Activated T-cell treated with anti-CD3 and anti-CD28 coated beads for 1 hour (primary cell): ENCODE measurements around the gene GOLGA8S.
"Not testable (repeated sequence)": the region's sequence is repeated elsewhere in the genome, so short reads cannot be mapped to it uniquely, and the experiment has no call there.

ENCODE experiments used
- DNase-seq: peaks from one replicate; pipeline ENCODE4 v3.0.0-alpha.2; 2020; ENCODE audit warnings: low read depth

GOLGA8S gene

DNA sequence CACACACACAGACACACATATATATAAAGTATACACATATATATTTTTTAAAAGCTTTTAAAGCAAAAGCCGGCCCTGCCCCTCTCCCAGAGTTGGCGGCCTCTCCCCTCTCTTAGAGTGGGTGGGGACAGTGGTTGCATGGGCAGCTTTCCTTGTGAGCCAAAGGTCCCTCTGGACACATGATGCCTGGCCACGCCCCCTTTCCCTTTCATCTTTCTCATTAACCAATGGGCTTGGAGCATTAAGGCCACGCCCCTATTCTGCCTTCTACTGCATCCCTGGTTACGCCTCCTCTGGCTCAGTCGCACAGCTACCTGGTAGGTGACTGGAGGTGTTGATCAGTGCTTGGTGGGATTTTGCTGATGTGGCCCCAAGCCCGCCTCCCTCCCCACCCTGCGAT is at the start of gene GOLGA8S:
TSS of gene GOLGA8S (plus strand) at position 301 of the 400 bp plus-strand sequence. CDS start at position 363, 62 bp downstream.
- DNase-seq = not testable (repeated sequence)

DNA sequence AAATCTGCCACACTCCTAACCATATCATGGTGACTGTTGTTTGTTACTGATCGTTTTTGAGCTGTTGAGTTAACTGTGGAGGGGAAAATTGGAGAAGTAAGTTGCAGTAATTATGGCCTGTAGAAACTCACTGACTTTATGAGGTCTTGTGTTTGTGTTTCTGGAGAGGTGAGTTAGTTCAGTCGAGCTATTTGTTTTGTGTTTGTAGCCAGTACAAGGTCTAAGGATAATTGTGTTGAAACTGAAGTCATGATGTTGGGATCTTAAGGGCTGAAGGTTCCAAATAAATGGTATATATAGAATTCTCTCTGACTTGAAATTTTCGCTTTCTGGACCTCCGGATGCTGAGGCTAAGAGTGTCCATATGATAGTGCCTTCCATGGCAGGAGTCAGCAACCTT is 49.7 kb upstream of the GOLGA8S start:
- not testable (repeated sequence) for DNase-seq

- not testable (repeated sequence) for DNase-seq
Measured at GRCh38 chr15:23305921-23306320, 48.6 kb upstream of the GOLGA8S start.

DNA sequence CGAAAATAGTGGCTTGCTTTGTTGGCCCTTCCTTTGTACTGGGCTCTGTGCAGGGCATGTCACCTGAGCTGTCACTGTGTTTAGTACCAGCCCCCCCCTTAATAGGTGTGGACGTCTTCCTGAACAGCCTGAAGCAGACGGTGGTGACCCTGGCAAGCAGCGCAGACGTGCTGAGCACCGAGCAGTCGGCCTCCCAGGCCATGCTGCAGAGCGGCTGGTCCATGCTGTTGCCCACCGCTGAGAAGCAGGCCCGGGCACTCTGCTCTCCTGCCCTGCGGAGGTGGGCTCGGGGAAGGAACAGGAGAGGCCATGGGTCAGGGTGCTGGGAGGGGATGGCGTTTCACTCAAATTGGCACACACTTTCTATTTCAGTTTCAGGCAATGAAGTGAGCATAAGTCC is 43.3 kb upstream of the GOLGA8S start:
- not testable (repeated sequence) for DNase-seq

DNA sequence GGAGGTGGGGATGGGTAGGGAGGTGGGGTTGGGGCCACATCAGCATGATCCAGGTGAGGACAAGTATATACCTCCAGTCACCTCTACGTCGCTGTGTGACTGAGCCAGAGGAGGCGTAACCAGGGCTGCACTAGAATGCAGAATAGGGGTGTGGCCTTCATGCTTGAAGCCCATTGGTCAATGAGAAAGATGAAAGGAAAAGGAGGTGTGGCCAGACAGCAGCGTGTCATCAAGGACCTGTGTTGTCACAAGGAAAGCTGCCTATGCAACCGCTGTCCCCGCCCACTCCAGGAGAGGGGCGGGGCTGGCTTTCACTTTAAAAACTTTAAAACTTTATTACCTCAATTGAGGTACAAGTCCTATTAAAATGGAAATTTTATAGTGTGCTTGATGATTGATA is 20.5 kb upstream of the GOLGA8S start, which contains the start of gene GOLGA6L26:
TSS of gene GOLGA6L26 (minus strand) at position 101 of the 400 bp plus-strand sequence. CDS start at position 40, 61 bp downstream.
- not testable (repeated sequence) for DNase-seq

GRCh38 chr15:23362622-23363021 is 8.1 kb downstream of the GOLGA8S start:
- not testable (repeated sequence) for DNase-seq

DNA sequence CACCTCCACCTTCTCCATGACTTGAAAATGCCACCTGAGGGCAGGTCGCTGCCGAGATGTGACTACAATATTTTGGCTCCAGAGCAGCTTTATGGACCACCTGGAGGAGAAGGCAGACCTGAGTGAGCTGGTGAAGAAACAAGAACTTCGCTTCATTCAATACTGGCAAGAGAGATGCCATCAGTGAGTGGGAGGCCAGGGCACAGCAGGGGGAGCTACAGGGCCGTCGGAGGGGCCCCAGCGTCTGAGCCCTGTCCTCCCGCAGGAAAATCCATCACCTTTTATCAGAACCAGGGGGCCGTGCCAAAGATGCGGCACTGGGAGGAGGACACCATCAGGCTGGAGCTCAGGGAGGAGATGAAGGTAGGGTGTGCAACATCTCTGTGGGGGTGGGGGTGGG is 9.7 kb downstream of the GOLGA8S start:
- not testable (repeated sequence) for DNase-seq

DNA sequence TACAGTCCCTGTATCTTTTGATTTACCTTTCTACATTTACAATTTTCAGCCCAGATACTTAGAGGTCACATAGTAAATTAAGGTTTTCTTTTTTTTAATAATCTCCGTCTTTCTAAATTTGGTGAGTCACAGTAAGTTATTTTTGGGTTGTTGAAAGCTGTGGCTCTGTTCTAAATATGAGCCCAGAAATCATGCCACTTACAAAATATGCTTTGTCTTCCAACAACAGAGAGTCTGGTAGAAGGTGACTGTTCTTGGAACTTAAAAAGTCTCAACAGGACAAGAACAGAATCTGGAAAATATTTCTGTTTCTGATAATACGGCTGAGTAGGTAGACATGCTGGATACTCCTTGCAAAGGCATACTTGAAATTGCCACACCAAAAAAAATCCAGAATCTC is 16.0 kb downstream of the GOLGA8S start:
- DNase-seq = no peak

GRCh38 chr15:23371134-23371533 is 16.6 kb downstream of the GOLGA8S start:
- not testable (repeated sequence) for DNase-seq

DNA sequence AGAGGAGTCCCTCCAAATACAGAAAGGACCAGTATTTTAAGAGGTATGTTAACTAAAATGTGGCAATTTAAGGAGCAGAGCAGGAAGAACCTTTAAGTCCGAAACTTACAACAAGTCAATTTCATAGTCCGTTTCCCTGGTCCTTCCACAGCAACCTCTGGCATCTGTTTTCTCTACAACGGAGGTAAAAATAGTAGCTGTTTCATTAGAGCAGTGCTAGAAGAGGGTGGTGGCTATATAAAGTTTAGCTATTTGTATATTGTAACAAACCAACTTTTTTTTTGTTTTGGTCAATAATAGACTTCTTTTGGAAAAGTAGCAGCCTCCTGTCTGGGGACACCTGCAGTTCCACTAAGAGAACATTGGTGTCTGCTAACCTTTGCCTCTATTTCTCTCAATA is 17.3 kb downstream of the GOLGA8S start:
- not testable (repeated sequence) for DNase-seq

DNA sequence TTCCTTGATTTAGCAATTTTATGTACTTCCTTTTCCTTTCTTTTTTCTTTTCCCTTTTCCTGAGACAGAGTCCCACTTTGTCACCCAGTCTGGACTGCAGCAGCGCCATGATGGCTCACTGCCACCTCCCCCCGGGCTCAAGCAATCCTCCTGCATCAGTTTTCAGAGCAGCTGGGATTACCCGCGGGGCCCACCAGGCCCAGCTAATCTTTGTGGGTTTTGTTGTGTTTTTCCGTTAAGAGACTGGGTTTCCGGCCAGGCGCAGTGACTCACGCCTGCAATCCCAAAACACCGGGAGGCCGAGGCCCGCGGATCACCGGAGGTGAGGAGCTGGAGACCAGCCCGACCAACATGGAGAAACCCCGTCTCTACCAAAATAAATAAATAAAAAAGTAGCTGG is 17.7 kb downstream of the GOLGA8S start:
- DNase-seq = no peak

DNA sequence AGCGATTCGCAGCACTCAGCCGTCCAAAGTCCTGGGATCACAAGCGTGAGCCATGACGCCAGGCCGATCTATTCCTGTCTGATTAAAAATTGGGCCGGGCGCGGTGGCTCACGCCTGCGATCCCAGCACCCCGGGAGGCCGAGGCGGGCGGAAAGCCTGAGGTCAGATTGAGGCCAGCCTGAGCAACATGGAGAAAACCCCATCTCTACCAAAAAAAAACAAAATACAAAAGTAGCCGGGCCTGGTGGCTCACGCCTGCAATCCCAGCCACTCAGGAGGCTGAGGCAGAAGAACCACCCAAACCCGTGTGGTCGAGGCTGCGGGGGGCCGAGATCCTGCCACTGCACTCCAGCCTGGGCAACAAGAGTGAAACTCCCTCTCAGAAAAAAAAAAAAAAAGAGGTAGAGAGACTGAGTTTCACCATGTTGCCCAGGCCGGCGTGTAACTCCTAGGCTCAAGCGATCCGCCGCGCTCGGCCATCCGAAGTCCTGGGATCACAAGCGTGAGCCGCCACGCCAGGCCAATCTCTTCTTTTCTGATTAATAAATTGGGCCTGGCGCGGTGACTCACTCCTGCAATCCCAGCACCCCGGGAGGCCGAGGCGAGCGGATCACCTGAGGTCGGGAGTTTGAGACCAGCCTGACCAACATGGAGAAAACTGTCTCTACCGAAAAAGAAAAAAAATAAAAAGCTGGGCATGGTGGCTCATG is 18.5 kb downstream of the GOLGA8S start:
- DNase-seq = not testable (repeated sequence)

DNA sequence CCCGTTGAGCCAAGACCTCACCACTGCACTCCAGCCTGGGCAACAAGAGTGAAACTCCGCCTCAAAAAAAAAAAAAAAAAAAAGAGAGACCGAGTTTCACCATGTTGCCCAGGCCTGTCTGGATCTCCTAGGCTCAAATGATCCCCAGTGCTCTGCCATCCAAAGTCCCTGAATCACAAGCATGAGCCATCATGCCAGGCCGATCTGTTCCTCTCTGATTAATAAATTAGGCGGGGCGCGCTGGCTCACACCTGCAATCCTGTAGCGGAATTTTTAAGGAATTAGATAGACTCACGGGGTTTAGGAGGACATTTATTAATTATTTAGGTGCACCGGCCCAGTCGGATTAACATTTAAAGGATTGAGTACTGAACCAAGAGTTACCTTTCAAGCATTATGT is 19.7 kb downstream of the GOLGA8S start:
- DNase-seq = not testable (repeated sequence)

GRCh38 chr15:23378946-23379345 is 24.4 kb downstream of the GOLGA8S start:
- not testable (repeated sequence) for DNase-seq

DNA sequence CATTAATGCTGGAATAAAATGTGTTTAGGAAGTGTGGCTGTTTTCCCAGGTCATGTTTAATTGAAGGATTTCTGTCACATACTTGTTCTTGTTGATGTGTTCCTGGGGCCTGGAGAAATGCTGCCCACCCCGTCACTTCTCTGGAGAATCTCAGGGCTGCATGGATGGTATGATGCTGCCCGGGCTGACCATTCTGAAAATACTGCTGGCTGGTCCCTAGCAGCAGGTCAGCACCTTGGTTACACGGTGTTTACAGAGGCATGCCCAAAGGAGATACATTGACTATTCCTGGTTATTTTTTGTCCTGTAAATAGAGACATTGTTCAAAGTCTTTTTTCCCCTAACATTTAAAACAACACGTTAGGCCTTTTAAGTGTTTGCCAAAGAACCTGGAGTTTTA is 26.2 kb downstream of the GOLGA8S start:
- not testable (repeated sequence) for DNase-seq

GRCh38 chr15:23381192-23381591 is 26.6 kb downstream of the GOLGA8S start:
- not testable (repeated sequence) for DNase-seq

GRCh38 chr15:23384371-23384770 is 29.8 kb downstream of the GOLGA8S start:
- no peak for DNase-seq

DNA sequence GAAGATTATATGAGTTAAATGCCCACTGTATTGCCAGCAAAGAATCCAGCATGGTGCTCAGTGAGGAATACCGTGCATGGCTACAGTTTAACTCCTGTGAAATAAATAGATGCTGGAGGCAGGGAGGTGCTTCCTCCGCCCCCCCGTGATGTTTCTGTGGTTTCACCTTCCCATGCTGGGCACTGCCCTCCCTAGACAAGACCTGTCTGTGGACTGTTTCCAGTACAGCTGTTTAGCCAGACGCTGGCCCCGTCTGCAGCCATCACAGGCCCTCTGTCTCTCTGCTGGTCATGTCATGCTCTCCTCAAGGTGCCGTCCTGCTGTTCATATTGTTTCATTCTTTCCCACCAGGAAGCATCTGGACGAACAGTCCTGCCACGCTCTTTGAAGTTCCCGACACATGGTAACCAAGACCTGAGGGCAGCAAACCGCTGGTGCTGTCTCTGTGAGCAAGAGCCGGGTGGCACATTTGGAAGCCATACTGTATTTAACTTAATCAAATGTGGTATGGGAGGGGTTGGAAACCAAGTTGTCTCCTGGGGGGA is 31.4 kb downstream of the GOLGA8S start:
- DNase-seq = no peak

- no peak for DNase-seq
Measured at GRCh38 chr15:23387621-23388190, 33.2 kb downstream of the GOLGA8S start.

- DNase-seq = no peak
Measured at GRCh38 chr15:23395030-23395692, 40.6 kb downstream of the GOLGA8S start.

- no peak for DNase-seq
Measured at GRCh38 chr15:23395832-23396231, 41.3 kb downstream of the GOLGA8S start.

DNA sequence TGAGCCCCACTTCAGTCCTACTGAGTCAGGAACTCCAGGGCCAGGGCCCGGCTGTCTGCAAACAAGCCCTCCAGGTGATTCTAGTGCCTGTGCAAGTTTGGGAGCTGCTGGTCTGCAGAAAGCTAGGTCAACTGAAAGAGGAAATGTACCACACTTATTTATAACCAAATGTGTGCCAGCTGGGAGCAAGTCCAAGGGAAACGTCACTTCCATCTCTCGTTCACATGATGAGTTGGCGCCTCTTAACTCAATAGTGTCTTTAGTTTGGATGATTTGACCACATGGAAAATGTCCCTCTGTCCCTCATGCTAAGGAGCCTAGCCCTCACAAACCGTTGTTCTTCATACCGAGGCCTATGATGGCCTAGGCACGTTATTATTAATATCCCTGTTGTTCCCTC is 43.2 kb downstream of the GOLGA8S start:
- DNase-seq = no peak

- not testable (repeated sequence) for DNase-seq
Measured at GRCh38 chr15:23398357-23398756, 43.8 kb downstream of the GOLGA8S start.
